SK-N-SH (cell line): Measurements from ENCODE around the gene DNPH1.

Source experiments
- ELF1 ChIP-seq: IDR thresholded peaks from 2 replicates; pipeline ENCODE4 v1.4.0; 2012
- EP300 ChIP-seq, 2 experiments: IDR thresholded peaks; 2 replicates each; pipeline versions ENCODE4 v1.4.0 to v1.6.1; 2012; ENCODE audit warnings: borderline replicate concordance in 1 of 2, low read depth in 1 of 2, low read length in 1 of 2
- JUND ChIP-seq: IDR thresholded peaks from 2 replicates; pipeline ENCODE4 v1.4.0; 2012
- NFIC ChIP-seq: IDR thresholded peaks from 2 replicates; pipeline ENCODE4 v1.4.0; 2012; ENCODE audit warnings: borderline replicate concordance
- POLR2AphosphoS5 ChIP-seq: IDR thresholded peaks from 2 replicates; pipeline ENCODE4 v1.6.1; 2012; ENCODE audit warnings: low read depth, low read length
- TAF1 ChIP-seq: IDR thresholded peaks from 2 replicates; pipeline ENCODE4 v1.6.1; 2012; ENCODE audit warnings: low read depth, mild to moderate bottlenecking, low read length, moderate library complexity, borderline replicate concordance
- YY1 ChIP-seq: IDR thresholded peaks from 2 replicates; pipeline ENCODE4 v1.4.0; 2012; ENCODE audit warnings: low read depth, mild to moderate bottlenecking
- TF ChIP-seq, protein P1 (sequence below): fragments of 200-600 bp; sonication (generic); IDR thresholded peaks from 2 replicates; pipeline ENCODE4 v1.6.1; 2017; ENCODE audit warnings: antibody characterized with exemption, mild to moderate bottlenecking, moderate library complexity
- TF ChIP-seq, protein P2 (sequence below): IDR thresholded peaks from 2 replicates; pipeline ENCODE4 v1.4.0; 2012; ENCODE audit warnings: low read depth, borderline replicate concordance
- TF ChIP-seq, protein P3 (sequence below): IDR thresholded peaks from 2 replicates; pipeline ENCODE4 v1.4.0; 2012; ENCODE audit warnings: low read depth
- TF ChIP-seq, protein P4 (sequence below): fragments of 150-350 bp; IDR thresholded peaks from 2 replicates; pipeline ENCODE4 v1.6.1; 2017; ENCODE audit warnings: antibody characterized with exemption, low read length, low read depth, borderline replicate concordance
- TF ChIP-seq, protein P5 (sequence below): IDR thresholded peaks from 2 replicates; pipeline ENCODE4; 2012
- TF ChIP-seq, protein P6 (sequence below): IDR thresholded peaks from 2 replicates; pipeline ENCODE4 v1.4.0; 2012; ENCODE audit warnings: low read depth, borderline replicate concordance

DNA sequence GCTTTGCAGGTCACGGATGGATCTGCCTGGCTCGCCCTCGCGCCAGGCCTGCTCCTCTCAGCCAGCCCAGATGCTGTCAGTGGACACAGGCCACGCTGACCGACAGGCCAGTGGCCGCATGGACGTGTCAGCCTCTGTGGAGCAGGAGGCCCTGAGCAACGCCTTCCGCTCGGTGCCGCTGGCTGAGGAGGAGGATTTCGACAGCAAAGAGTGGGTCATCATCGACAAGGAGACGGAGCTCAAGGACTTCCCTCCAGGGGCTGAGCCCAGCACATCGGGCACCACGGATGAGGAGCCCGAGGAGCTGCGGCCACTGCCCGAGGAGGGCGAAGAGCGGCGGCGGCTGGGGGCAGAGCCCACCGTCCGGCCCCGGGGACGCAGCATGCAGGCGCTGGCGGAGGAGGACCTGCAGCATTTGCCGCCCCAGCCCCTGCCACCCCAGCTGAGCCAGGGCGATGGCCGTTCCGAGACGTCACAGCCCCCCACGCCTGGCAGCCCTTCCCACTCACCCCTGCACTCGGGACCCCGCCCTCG lies 33.6 kb upstream of the DNPH1 start:
- TF ChIP-seq POLR2AphosphoS5, result no peak
- TF ChIP-seq, protein P1, sequence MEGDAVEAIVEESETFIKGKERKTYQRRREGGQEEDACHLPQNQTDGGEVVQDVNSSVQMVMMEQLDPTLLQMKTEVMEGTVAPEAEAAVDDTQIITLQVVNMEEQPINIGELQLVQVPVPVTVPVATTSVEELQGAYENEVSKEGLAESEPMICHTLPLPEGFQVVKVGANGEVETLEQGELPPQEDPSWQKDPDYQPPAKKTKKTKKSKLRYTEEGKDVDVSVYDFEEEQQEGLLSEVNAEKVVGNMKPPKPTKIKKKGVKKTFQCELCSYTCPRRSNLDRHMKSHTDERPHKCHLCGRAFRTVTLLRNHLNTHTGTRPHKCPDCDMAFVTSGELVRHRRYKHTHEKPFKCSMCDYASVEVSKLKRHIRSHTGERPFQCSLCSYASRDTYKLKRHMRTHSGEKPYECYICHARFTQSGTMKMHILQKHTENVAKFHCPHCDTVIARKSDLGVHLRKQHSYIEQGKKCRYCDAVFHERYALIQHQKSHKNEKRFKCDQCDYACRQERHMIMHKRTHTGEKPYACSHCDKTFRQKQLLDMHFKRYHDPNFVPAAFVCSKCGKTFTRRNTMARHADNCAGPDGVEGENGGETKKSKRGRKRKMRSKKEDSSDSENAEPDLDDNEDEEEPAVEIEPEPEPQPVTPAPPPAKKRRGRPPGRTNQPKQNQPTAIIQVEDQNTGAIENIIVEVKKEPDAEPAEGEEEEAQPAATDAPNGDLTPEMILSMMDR, result no peak
- TF ChIP-seq ELF1, result no peak
- no peak for TF ChIP-seq TAF1
- TF ChIP-seq JUND, result no peak
- TF ChIP-seq, protein P2, sequence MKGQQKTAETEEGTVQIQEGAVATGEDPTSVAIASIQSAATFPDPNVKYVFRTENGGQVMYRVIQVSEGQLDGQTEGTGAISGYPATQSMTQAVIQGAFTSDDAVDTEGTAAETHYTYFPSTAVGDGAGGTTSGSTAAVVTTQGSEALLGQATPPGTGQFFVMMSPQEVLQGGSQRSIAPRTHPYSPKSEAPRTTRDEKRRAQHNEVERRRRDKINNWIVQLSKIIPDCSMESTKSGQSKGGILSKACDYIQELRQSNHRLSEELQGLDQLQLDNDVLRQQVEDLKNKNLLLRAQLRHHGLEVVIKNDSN, result no peak
- TF ChIP-seq, protein P3, sequence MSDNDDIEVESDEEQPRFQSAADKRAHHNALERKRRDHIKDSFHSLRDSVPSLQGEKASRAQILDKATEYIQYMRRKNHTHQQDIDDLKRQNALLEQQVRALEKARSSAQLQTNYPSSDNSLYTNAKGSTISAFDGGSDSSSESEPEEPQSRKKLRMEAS, result no peak
- TF ChIP-seq EP300 (IDR thresholded peaks at IDR 0.05; ENCODE audit: borderline replicate concordance in 1 of 2, low read depth in 1 of 2, low read length in 1 of 2), result no peak
- TF ChIP-seq, protein P4, sequence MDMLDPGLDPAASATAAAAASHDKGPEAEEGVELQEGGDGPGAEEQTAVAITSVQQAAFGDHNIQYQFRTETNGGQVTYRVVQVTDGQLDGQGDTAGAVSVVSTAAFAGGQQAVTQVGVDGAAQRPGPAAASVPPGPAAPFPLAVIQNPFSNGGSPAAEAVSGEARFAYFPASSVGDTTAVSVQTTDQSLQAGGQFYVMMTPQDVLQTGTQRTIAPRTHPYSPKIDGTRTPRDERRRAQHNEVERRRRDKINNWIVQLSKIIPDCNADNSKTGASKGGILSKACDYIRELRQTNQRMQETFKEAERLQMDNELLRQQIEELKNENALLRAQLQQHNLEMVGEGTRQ, result no peak
- TF ChIP-seq, protein P5, sequence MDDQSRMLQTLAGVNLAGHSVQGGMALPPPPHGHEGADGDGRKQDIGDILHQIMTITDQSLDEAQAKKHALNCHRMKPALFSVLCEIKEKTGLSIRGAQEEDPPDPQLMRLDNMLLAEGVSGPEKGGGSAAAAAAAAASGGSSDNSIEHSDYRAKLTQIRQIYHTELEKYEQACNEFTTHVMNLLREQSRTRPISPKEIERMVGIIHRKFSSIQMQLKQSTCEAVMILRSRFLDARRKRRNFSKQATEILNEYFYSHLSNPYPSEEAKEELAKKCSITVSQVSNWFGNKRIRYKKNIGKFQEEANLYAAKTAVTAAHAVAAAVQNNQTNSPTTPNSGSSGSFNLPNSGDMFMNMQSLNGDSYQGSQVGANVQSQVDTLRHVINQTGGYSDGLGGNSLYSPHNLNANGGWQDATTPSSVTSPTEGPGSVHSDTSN, result no peak
- TF ChIP-seq NFIC, result no peak
- no peak for TF ChIP-seq YY1
- TF ChIP-seq, protein P6, sequence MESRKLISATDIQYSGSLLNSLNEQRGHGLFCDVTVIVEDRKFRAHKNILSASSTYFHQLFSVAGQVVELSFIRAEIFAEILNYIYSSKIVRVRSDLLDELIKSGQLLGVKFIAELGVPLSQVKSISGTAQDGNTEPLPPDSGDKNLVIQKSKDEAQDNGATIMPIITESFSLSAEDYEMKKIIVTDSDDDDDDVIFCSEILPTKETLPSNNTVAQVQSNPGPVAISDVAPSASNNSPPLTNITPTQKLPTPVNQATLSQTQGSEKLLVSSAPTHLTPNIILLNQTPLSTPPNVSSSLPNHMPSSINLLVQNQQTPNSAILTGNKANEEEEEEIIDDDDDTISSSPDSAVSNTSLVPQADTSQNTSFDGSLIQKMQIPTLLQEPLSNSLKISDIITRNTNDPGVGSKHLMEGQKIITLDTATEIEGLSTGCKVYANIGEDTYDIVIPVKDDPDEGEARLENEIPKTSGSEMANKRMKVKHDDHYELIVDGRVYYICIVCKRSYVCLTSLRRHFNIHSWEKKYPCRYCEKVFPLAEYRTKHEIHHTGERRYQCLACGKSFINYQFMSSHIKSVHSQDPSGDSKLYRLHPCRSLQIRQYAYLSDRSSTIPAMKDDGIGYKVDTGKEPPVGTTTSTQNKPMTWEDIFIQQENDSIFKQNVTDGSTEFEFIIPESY, result no peak
